HEK293 (cell line): ENCODE results near the gene TBC1D22A.

Experiments used
- CTCF ChIA-PET: fragments of 350-600 bp; formaldehyde crosslinking; extraction: SDS; loops from one replicate; lab custom pipeline; 2021; ENCODE audit warnings: antibody characterized with exemption; lab: Yijun Ruan, JAX
- POLR2A ChIA-PET: fragments of 300-600 bp; formaldehyde crosslinking; extraction: SDS; loops from one replicate; lab custom pipeline; 2020; ENCODE audit warnings: antibody characterized with exemption, inconsistent platforms; lab: Yijun Ruan, JAX
- H3K27ac ChIP-seq: fragments of 200-500 bp; sonication (Bioruptor generic); 2 replicates; pipeline ENCODE4 v1.5.1; 2014; ENCODE audit warnings: low read depth, low read length, control low read depth, inconsistent platforms; ENCODE audit errors: extremely low read depth
- H3K36me3 ChIP-seq, 2 experiments: fragments of 200-500 bp in 1 of 2; sonication (Bioruptor generic) in 1 of 2; 1 replicate in 1 of 2; 2 replicates in 1 of 2; pipeline ENCODE4 v1.5.1; 2014 to 2017; ENCODE audit warnings: inconsistent platforms in 2 of 2, low read length in 2 of 2; ENCODE audit not compliant: control insufficient read depth in 2 of 2, insufficient read depth in 1 of 2
- H3K4me1 ChIP-seq: fragments of 200-500 bp; sonication (Bioruptor generic); 2 replicates; pipeline ENCODE4 v1.5.1; 2014; ENCODE audit warnings: mild to moderate bottlenecking, low read length, inconsistent platforms; ENCODE audit not compliant: control insufficient read depth, insufficient read depth
- H3K4me3 ChIP-seq: 2 replicates; pipeline ENCODE4 v1.5.1; 2011; ENCODE audit warnings: low read depth, mild to moderate bottlenecking, control low read depth, low read length, moderate library complexity
- H3K9me3 ChIP-seq: fragments of 200-500 bp; sonication (Bioruptor generic); 2 replicates; pipeline ENCODE4 v1.5.1; 2014; ENCODE audit warnings: low read depth, low read length, inconsistent platforms; ENCODE audit not compliant: control insufficient read depth, insufficient read depth
- EGR2 ChIP-seq: fragments of 450-650 bp; formaldehyde crosslinking; IDR thresholded peaks from 2 replicates; pipeline ENCODE4 v1.5.1; 2016; ENCODE audit warnings: low read depth, missing biosample characterization, missing genetic modification characterization
- HOXC10 ChIP-seq: sonication (generic); formaldehyde crosslinking; IDR thresholded peaks from 2 replicates; pipeline ENCODE4 v1.8.1; 2023; ENCODE audit warnings: mild to moderate bottlenecking, missing genetic modification reagents
- MEIS1 ChIP-seq: sonication (generic); formaldehyde crosslinking; IDR thresholded peaks from 2 replicates; pipeline ENCODE4 v1.8.1; 2022; ENCODE audit warnings: missing genetic modification reagents, mild to moderate bottlenecking, borderline replicate concordance
- MZF1 ChIP-seq: fragments of 450-650 bp; formaldehyde crosslinking; IDR thresholded peaks from 2 replicates; pipeline ENCODE4 v1.5.1; 2017; ENCODE audit warnings: missing biosample characterization, missing genetic modification characterization, borderline replicate concordance
- SALL2 ChIP-seq: fragments of 450-650 bp; formaldehyde crosslinking; IDR thresholded peaks from 2 replicates; pipeline ENCODE4 v1.5.0; 2017; ENCODE audit warnings: missing biosample characterization, mild to moderate bottlenecking, missing genetic modification characterization, borderline replicate concordance
- SCRT2 ChIP-seq: fragments of 450-650 bp; formaldehyde crosslinking; IDR thresholded peaks from 2 replicates; pipeline ENCODE4 v1.5.1; 2016; ENCODE audit warnings: missing biosample characterization, missing genetic modification characterization
- SP3 ChIP-seq: fragments of 450-650 bp; formaldehyde crosslinking; IDR thresholded peaks from 2 replicates; pipeline ENCODE4 v1.5.1; 2016; ENCODE audit warnings: missing biosample characterization, missing genetic modification characterization
- TCF7L2 ChIP-seq: IDR thresholded peaks from 2 replicates; pipeline ENCODE4 v1.6.1; 2011; ENCODE audit warnings: low read depth, mild to moderate bottlenecking, inconsistent platforms, low read length, moderate library complexity, borderline replicate concordance
- ZBTB7A ChIP-seq: fragments of 450-650 bp; formaldehyde crosslinking; IDR thresholded peaks from 2 replicates; pipeline ENCODE4 v1.5.1; 2016; ENCODE audit warnings: low read depth, missing biosample characterization, missing genetic modification characterization
- ZEB2 ChIP-seq: fragments of 450-650 bp; formaldehyde crosslinking; IDR thresholded peaks from 2 replicates; pipeline ENCODE4 v1.5.1; 2016; ENCODE audit warnings: missing biosample characterization, missing genetic modification characterization
- ZFHX2 ChIP-seq: fragments of 450-650 bp; formaldehyde crosslinking; conservative IDR thresholded peaks from 2 replicates; pipeline ENCODE4 v1.5.1; 2016; ENCODE audit warnings: missing biosample characterization, missing genetic modification characterization
- ZNF23 ChIP-seq: fragments of 450-650 bp; formaldehyde crosslinking; IDR thresholded peaks from 2 replicates; pipeline ENCODE4 v1.5.1; 2016; ENCODE audit warnings: missing biosample characterization, missing genetic modification characterization, borderline replicate concordance
- ZNF324 ChIP-seq: fragments of 450-650 bp; formaldehyde crosslinking; IDR thresholded peaks from 2 replicates; pipeline ENCODE4 v1.5.1; 2016; ENCODE audit warnings: missing biosample characterization, missing genetic modification characterization
- ZNF354C ChIP-seq: fragments of 450-650 bp; formaldehyde crosslinking; IDR thresholded peaks from 2 replicates; pipeline ENCODE4 v1.5.1; 2016; ENCODE audit warnings: missing biosample characterization, missing genetic modification characterization, low read depth, borderline replicate concordance
- ZNF621 ChIP-seq: fragments of 450-650 bp; formaldehyde crosslinking; IDR thresholded peaks from 2 replicates; pipeline ENCODE4 v1.5.1; 2017; ENCODE audit warnings: missing biosample characterization, missing genetic modification characterization
- ZSCAN4 ChIP-seq: fragments of 450-650 bp; formaldehyde crosslinking; IDR thresholded peaks from 2 replicates; pipeline ENCODE4 v1.5.1; 2017; ENCODE audit warnings: missing biosample characterization, missing genetic modification characterization

TBC1D22A gene

GRCh38 chr22:46823248-46823647 lies 60.8 kb downstream of the TBC1D22A start (continued):
- no peak for TF ChIP-seq ZSCAN4 (tag by site-specific recombination)
- TF ChIP-seq SALL2: no peak
- no peak for TF ChIP-seq SP3 (tag by site-specific recombination)
- no peak for TF ChIP-seq MEIS1 (CRISPR knock-in tag)
- no peak for TF ChIP-seq ZNF354C (tag by site-specific recombination)

GRCh38 chr22:46823654-46824053 lies 61.2 kb downstream of the TBC1D22A start:
- POLR2A ChIA-PET: no interaction called here
- no peaks in the 10 kb centered on the region for H3K9me3 ChIP-seq
- TF ChIP-seq SCRT2 (tag by site-specific recombination): peak; percentile 48; the same call in 1 of the 2 replicates
- TF ChIP-seq ZNF621 (tag by site-specific recombination): no peak
- TF ChIP-seq, all 188 proteins: peak for 1
- CTCF ChIA-PET: interaction anchor here (1.5 to 2.8 kb wide), 3 partner anchors 9 to 23 kb away, joined by 3 to 14 read pairs (median 5); no protein-coding TSS in a partner anchor
- H3K27ac ChIP-seq: no peak overlapping the region
- H3K36me3 ChIP-seq: peaks cover 0 to 17% of the 10 kb centered on the region in 2 experiments; a peak in 2 of 3 replicates
- H3K4me3 ChIP-seq: no peak overlapping the region
- H3K4me1 ChIP-seq: peaks cover 2% of the 10 kb centered on the region

GRCh38 chr22:46824344-46824909 lies 62.0 kb downstream of the TBC1D22A start:
- peaks cover 0 to 17% of the 10 kb centered on the region in 2 experiments; a peak in 2 of 3 replicates for H3K36me3 ChIP-seq
- TF ChIP-seq TCF7L2 (no peak), ZBTB7A (tag by site-specific recombination) (no peak), MZF1 (tag by site-specific recombination) (no peak), ZFHX2 (tag by site-specific recombination) (peak; percentile 72), ZNF23 (tag by site-specific recombination) (no peak), ZEB2 (tag by site-specific recombination) (no peak), EGR2 (tag by site-specific recombination) (peak; percentile 86)
- TF ChIP-seq, all 188 proteins: peak for 2
- POLR2A ChIA-PET: no interaction called here
- Histone ChIP-seq H3K4me3 (no peak overlapping the region), H3K27ac (no peak overlapping the region), H3K4me1 (peaks cover 10% of the 10 kb centered on the region), H3K9me3 (no peaks in the 10 kb centered on the region)
- CTCF ChIA-PET: interaction anchor here (2.0 to 2.8 kb wide), 2 partner anchors 9 to 21 kb away, joined by 5 to 14 read pairs; no protein-coding TSS in a partner anchor

GRCh38 chr22:46824980-46825544 lies 62.6 kb downstream of the TBC1D22A start:
- Histone ChIP-seq H3K4me1 (peaks cover 16% of the 10 kb centered on the region), H3K4me3 (no peak overlapping the region), H3K27ac (no peak overlapping the region), H3K36me3 (peaks cover 0 to 17% of the 10 kb centered on the region in 2 experiments; a peak in 2 of 3 replicates), H3K9me3 (no peaks in the 10 kb centered on the region)
- ChIA-PET CTCF (interaction anchor here (2.4 to 2.8 kb wide), 2 partner anchors 21 to 22 kb away, joined by 14 to 21 read pairs; no protein-coding TSS in a partner anchor), POLR2A (no interaction called here)
- TF ChIP-seq ZNF324 (tag by site-specific recombination): no peak
- TF ChIP-seq HOXC10 (CRISPR knock-in tag): no peak
